Measurements from ENCODE around the gene DCN.

GRCh38 chr12:91093341-91093740 lies 89.3 kb downstream of the DCN start:
- no peak for TF ChIP-seq CTCF (conservative IDR thresholded peaks at IDR 0.05; ENCODE audit: low read length)
- no peak for TF ChIP-seq EZH2phosphoT487 (IDR thresholded peaks at IDR 0.05; ENCODE audit: borderline replicate concordance)

All from Loucy (cell line).